HG03097 (cell line): ENCODE results near the gene MAG.

Experiments used
- ATAC-seq: cut with Tn5 transposase; IDR thresholded peaks from one replicate; pipeline ENCODE4 v1.9.1; 2021; ENCODE audit not compliant: unreplicated experiment, low FRiP score

MAG gene

DNA sequence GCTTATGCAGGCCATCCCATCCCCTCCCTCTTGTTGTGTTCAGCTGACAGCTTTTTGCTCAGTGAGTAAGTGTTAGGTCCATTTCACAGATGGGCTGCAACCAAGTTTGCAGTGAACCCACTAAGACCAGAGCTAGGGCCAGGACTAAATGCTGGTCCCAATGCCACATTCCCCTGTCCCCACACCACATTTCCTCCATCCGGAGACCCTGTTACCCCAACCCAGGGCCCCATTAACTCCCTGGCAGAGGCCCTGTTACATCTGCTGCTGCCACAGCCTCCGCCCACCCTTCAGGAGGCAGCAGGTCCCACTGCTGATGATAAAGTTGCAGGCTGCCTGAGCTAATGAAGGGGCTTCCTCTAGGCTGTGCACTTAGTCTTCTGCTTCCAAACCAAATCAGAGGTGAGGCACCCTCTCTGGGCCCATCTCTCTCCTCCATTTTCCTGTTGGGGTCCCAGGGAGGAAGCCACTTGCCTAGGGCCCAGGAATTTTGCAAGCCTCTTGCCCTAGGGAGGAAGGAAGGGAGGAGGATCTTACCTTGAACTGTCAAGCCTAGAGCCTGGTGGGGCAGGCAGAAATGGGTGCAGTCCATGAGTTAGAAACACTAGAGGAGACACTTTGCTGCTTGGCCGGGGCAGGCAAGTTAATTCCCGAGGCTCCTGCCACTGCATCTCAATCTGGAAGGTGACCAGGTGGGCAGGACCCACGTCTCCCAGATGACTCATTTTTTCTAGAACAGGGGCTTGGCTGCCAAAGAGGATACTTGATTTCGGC, 26.6 kb upstream of the MAG start:
- no peak for ATAC-seq

GRCh38 chr19:35265900-35266519, 26.0 kb upstream of the MAG start:
- ATAC-seq: no peak

- no peak for ATAC-seq
Measured at GRCh38 chr19:35266520-35267352, 25.2 kb upstream of the MAG start.

- no peak for ATAC-seq
Measured at GRCh38 chr19:35267353-35267817, 24.6 kb upstream of the MAG start.

DNA sequence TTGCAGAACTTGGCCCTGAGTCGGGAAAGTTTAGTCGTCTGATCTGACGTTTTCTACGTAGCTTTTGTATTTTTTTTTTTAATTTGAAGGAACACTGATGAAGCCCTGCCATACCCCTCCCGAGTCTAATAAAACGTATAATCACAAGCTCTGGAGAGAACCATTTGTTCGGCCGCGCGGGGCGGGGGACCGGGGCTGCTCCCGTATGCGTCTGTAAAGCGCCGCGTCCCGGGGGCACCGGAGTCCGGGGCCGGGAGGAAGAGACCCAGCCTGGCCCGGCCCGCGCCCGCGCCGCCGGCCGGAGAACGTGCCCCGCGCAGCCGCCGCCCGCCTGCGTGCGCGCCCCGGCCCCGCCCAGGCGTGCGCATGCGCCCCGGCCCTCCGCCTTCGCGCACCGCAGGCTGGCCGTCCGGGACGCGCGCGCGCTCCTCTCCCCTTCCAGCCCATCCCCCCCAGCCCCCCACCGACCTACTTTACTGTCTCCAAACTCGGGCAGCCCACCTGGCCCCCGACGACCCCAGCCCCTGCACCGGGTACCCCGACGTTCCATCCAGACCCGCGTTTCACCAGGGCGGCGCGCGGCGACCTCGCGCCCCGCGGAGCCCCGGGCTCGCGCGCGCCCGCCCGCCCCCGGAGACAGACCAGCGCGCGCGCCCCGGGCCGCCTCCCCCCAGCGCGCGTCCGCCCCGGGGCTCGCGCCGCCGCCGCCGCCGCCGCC, 24.0 kb upstream of the MAG start:
- ATAC-seq: peak; percentile 38

DNA sequence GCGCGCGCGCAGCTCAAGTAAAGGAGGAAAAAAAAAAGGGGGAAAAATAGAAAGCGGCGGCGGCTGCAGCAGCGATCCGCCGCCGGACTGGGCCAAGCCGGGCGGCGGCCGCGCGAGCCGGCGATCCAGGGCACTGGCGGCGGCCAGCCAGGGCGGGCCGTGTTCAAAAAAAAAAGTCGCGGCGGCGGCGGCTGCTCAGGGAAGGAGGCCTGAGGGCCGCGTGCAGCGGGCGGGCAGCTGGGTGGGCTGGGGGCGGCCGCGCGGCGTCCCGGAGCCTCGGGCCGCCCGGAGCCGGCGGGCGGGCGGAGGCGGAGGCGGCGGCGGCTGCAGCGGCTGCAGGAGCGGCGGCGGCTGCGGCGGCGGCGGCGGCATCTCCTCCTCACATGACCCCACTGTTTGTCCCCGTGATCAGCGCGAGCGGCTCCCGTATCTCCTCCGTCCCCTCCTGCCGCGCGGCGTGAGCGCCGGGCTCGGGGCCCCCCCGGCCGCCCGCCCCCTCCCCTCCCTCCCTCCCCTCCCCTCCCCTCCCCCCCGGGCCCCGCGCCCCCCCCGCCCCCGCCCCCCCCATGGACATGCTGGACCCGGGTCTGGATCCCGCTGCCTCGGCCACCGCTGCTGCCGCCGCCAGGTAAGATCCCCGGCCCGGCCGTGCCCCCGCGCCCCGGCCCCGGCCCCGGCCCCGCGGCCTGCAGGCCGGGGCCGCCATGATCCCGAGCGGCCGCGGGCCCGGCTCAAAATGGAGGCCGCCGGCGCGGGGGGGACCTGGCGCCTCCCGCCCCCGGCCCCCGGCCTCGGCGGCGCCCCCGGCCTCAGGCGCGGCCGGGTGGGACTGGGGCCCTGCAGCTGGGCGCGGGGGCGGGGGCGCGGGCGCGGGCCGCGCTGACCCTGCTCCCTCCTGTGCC, 23.2 kb upstream of the MAG start, which contains the start of gene USF2:
Gene USF2, plus strand, starts transcription at position 427 of the 902 bp plus-strand sequence. Its CDS starts 140 bp downstream, at position 567.
- peak; percentile 14 for ATAC-seq

DNA sequence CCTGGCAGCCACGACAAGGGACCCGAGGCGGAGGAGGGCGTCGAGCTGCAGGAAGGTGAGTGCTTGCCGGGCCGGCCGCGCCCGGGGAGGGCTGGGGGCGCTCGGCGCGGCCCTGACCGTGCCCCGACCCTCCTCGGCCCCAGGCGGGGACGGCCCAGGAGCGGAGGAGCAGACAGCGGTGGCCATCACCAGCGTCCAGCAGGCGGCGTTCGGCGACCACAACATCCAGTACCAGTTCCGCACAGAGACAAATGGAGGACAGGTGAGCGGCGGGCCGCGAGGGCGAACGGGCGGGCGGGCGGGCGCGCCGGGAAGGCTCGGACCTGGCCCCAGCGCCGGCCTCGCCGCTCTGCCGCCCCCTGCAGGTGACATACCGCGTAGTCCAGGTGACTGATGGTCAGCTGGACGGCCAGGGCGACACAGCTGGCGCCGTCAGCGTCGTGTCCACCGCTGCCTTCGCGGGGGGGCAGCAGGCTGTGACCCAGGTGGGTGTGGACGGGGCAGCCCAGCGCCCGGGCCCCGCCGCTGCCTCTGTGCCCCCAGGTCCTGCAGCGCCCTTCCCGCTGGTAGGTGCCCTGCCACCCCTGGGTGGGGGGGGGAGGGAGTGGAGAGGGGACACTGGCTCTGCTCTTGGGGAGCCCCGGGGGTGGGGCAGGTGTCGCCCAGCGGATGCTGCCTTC, 22.4 kb upstream of the MAG start:
- ATAC-seq: peak; percentile 54

DNA sequence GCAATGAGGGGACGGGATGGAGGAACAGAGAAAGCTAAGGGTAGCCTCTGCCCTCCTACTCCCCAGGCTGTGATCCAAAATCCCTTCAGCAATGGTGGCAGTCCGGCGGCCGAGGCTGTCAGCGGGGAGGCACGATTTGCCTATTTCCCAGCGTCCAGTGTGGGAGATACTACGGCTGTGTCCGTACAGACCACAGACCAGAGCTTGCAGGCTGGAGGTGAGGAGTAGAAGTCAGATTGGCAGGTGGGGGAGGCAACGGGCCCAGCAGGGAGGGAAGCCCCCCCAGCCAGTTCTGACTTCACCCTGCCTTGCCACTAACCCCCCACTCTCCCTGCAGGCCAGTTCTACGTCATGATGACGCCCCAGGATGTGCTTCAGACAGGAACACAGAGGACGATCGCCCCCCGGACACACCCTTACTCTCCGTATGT, 21.6 kb upstream of the MAG start:
- no peak for ATAC-seq

GRCh38 chr19:35271546-35271945, 20.4 kb upstream of the MAG start:
- no peak for ATAC-seq

DNA sequence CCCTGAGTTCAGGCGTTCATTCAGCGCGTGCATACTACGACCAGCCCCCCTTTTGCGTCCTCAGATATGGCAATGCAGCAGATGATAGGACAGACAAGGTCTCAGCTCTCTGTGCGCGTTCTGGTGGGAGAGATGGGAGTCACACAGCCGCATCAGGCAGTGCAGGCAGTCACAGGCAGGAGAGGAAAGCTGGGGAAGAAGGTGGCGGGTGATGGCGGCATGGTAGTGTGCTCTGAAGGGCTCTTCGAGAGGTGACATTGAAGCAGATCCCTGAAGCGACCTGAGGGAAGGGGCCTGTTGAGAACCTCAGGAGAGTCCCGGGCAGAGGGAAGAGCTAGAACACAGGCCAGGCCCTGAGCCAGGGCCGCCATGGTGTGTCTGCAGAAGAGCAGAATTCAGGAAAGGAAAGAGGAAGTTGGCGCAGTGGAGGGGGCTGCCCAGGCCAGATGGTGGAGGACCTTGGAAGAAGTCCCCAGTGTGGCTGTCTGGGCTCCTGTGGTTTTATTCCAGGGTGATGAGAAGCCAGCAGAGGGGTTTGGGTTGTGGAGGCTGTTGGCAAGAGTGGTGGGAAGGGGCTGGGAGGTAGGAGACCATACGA, 19.7 kb upstream of the MAG start:
- ATAC-seq: no peak

GRCh38 chr19:35272954-35273649, 18.9 kb upstream of the MAG start:
- no peak for ATAC-seq

- ATAC-seq: no peak
Measured at GRCh38 chr19:35273686-35274259, 18.2 kb upstream of the MAG start.

- ATAC-seq: no peak
Measured at GRCh38 chr19:35274323-35274722, 17.6 kb upstream of the MAG start.

- no peak for ATAC-seq
Measured at GRCh38 chr19:35276706-35277281, 15.2 kb upstream of the MAG start.

DNA sequence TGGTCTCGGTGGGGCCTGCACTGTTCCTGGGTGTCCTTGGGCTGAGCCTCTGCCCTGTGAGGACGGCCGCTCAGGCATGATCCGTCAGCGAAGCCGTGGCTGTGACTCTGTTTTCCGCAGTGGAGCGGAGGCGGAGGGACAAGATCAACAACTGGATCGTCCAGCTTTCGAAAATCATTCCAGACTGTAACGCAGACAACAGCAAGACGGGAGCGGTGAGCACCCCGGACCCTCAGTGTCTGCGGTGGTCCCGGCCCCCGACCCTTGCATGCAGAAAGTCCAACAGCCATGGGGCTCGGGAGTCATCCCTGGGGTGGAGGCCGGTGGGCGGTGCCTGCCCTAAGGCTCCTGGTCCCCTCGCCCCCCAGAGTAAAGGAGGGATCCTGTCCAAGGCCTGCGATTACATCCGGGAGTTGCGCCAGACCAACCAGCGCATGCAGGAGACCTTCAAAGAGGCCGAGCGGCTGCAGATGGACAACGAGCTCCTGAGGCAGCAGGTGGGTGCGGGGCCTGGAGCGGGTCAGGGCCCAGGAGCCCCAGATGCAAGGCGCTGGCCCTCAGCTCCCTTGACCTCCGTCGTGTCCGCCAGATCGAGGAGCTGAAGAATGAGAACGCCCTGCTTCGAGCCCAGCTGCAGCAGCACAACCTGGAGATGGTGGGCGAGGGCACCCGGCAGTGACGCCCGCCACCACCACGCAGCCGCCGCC, 13.2 kb upstream of the MAG start:
- ATAC-seq: no peak

DNA sequence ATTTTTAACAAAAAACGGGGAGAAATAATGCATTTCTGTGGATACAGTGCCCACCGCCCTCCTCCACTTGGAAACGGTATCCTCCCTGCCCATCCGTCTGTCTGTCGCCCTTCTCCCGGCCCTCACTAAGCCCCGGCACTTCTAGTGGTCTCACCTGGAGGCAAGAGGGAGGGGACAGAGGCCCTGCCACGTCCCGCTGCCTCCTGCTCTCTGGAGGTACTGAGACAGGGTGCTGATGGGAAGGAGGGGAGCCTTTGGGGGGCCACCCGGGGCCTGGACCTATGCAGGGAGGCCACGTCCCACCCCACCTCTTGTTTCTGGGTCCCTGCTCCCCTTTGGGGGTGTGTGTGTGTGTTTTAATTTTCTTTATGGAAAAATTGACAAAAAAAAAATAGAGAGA, 12.6 kb upstream of the MAG start:
- ATAC-seq: no peak
